ENCODE data around the gene KMT2B.

DNA sequence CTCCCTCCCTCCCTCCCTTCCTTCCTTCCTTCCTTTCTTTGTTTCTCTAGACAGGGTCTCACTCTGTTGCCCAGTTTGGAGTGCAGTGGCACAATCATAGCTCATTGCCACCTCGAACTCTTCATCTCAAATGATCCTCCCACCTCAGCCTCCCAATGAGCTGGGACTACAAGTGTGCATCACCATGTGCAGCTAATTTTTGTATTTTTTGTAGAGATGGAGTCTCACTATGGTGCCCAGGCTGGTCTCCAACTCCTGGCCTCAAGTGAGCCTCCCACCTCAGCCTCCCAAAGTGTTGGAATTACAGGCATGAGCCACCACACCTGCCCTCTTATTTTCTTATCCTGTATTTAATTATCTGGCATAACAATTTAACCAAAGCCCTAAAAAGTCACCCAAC lies 47.1 kb upstream of the KMT2B start:
- TF ChIP-seq, protein P1, sequence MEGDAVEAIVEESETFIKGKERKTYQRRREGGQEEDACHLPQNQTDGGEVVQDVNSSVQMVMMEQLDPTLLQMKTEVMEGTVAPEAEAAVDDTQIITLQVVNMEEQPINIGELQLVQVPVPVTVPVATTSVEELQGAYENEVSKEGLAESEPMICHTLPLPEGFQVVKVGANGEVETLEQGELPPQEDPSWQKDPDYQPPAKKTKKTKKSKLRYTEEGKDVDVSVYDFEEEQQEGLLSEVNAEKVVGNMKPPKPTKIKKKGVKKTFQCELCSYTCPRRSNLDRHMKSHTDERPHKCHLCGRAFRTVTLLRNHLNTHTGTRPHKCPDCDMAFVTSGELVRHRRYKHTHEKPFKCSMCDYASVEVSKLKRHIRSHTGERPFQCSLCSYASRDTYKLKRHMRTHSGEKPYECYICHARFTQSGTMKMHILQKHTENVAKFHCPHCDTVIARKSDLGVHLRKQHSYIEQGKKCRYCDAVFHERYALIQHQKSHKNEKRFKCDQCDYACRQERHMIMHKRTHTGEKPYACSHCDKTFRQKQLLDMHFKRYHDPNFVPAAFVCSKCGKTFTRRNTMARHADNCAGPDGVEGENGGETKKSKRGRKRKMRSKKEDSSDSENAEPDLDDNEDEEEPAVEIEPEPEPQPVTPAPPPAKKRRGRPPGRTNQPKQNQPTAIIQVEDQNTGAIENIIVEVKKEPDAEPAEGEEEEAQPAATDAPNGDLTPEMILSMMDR (IDR thresholded peaks at IDR 0.05): no peak
- no peak for TF ChIP-seq POLR2A (IDR thresholded peaks at IDR 0.05)
